Astrocyte (in vitro differentiated cells and primary cell): ENCODE results near the gene CLIC1.

Experiments
- CTCF ChIP-seq: IDR thresholded peaks from 2 replicates; pipeline ENCODE4 v1.5.1; 2011; ENCODE audit warnings: low read depth, mild to moderate bottlenecking, inconsistent platforms, low read length, moderate library complexity; ENCODE audit not compliant: insufficient read depth
- EZH2 ChIP-seq: IDR thresholded peaks from 2 replicates; pipeline ENCODE4 v1.6.1; 2012; ENCODE audit warnings: mild to moderate bottlenecking, low read length, inconsistent platforms; ENCODE audit not compliant: insufficient read depth

- no peak for TF ChIP-seq CTCF
- TF ChIP-seq EZH2, result no peak
Measured at GRCh38 chr6:31736021-31736767, at the start of gene CLIC1.
